WI38 (cell line): Measurements from ENCODE around the gene CAPN8.

Experiments
- H3K4me3 ChIP-seq: 2 replicates; pipeline ENCODE4 v1.5.1; 2011; ENCODE audit warnings: low read depth, mild to moderate bottlenecking, control low read depth, low read length
- TF ChIP-seq, protein P1 (sequence below): IDR thresholded peaks from 2 replicates; pipeline ENCODE4 v1.5.1; 2012; ENCODE audit warnings: low read depth, mild to moderate bottlenecking, control low read depth, low read length

Gene CAPN8

DNA sequence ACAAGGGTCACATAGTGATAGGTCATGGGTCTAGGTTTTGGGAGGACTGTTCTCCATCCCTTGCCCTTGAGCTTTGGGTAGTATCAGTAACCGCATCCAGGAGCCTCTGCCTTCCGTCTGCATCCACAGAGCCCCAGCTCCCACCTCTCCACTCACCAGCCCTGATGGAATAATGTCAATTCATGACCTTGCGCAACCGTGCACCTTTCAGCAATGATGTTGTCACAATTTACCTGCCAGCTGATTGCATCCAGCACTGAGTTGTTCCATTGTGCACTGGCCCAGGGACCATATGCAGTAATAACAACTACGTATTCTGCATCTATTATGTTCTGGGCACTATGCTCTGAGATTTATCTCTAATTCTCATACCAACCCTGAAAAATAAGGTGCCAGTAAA, 1.4 kb downstream of the CAPN8 start:
- TF ChIP-seq, protein P1, sequence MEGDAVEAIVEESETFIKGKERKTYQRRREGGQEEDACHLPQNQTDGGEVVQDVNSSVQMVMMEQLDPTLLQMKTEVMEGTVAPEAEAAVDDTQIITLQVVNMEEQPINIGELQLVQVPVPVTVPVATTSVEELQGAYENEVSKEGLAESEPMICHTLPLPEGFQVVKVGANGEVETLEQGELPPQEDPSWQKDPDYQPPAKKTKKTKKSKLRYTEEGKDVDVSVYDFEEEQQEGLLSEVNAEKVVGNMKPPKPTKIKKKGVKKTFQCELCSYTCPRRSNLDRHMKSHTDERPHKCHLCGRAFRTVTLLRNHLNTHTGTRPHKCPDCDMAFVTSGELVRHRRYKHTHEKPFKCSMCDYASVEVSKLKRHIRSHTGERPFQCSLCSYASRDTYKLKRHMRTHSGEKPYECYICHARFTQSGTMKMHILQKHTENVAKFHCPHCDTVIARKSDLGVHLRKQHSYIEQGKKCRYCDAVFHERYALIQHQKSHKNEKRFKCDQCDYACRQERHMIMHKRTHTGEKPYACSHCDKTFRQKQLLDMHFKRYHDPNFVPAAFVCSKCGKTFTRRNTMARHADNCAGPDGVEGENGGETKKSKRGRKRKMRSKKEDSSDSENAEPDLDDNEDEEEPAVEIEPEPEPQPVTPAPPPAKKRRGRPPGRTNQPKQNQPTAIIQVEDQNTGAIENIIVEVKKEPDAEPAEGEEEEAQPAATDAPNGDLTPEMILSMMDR = no peak
- H3K4me3 ChIP-seq = no peak overlapping the region

DNA sequence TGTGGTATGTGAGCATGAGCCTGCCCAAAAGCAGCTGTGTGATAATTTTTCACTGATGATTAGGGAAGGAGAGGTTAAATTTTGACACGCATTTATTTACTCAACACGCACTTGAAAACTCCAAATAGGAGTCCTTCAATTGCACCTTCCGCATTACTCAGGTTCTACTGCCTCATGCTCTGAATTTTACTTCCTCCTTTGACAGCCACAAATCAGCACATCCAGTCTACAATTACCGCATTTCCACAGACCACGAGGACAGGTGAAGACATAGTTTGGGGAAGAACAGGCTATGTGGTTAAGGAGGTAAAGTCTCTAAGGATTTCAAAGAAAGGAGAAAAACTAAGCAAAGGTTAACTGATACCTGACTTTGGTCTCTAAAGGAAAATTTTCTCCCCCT, 2.6 kb downstream of the CAPN8 start:
- TF ChIP-seq, protein P1 = no peak
- no peak overlapping the region for H3K4me3 ChIP-seq

DNA sequence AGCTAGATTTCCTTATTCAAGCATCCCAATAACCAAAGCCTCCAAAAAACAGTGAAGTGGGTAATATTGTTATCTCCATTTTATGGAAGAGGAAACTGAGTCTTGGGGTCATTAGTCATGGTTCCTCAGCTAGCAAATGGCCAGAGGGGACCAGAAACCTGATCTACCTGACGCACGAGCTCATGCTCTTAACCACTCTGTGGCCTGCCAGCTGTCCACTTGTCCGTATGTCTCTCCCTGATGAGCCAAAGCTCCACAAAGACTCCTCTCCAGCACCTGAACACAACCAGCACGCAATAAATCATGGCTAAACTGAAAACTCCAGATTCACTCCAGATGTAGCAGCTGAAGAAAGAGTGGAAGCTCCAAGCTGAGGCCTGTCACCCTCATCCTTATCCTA, 5.8 kb downstream of the CAPN8 start:
- no peak overlapping the region for H3K4me3 ChIP-seq
- TF ChIP-seq, protein P1 = no peak

DNA sequence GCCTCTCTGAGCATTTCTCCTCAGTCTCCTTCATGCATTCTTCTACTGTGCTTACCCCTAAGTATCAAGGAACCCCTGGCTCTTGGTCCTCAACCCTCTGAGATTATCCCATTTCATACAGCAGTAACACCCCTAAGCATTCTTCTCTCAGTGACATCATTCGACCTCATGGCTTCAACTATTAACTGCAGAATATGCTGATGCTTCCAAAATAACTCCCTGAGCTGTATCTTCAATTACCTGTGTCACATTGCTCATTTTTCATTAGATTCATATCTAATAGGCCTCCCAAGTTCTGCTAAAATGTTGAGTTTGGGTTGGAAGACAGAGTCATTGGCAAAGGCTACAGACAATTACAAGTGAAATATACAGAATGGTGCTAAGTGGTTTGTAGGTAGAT, 7.5 kb downstream of the CAPN8 start:
- TF ChIP-seq, protein P1 = no peak

DNA sequence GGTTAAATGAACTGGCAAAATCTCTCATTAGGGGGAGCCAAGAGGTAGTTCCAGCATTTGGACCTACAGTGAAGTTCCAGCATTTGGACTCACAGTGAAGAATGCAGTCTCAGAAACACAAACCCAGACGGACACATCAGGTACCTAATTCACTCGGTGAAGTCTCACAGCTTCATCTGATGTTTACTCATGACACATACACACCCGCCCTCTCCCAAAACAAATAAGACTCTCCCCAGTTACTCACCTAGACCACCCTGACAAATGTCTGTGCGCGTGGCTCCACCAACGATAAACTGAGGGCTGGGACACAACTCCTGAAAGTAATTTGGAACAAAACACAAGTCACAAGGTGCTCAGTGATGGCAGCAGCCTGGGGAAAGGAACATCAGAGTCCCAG, 11.4 kb downstream of the CAPN8 start:
- H3K4me3 ChIP-seq = no peak overlapping the region
- TF ChIP-seq, protein P1 = no peak

More for the DNA sequence above, 7.5 kb downstream of the CAPN8 start:
- H3K4me3 ChIP-seq = no peak overlapping the region

DNA sequence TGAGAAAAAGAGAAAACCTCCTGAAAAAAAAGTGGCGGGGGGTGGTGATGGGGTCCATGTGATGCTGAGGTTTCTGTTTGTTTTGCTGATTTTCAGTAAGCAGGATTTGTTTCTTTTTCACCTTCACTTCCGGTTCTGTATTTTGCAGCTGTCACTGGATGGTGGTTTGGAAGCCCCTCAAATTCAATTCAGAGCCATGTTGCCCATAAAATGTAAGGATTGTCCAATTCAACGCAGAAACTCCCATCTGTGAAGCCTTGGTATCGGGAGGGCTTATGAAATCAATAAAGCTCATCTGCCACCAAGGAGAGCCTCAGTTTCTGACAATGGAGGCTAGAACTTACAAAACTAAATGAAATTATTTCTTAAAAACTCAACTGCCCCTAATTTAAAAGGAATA, 12.1 kb downstream of the CAPN8 start:
- TF ChIP-seq, protein P1 = no peak
- no peak overlapping the region for H3K4me3 ChIP-seq

DNA sequence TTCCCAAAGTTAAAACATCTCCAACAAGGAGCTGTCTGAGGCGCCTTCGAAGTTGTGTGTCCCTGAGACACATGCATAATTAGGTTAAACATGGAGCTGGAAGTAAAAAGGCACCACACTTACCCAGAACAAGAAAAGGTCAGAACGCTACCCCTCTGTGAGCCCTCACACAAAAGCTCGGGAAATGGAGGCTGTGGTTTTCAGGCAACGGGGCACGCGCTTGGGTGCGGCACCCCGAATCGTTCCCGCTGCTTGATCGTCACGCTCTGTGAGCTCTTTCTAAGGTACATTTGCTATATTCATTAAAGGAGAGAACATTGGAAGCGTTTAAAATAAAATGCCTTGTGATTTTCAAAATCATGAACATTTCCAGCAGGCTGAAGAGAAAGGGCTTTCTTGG, 12.5 kb downstream of the CAPN8 start:
- H3K4me3 ChIP-seq = no peak overlapping the region
- TF ChIP-seq, protein P1 = no peak
